NOMO-1 treated with dmso at 0.1 percent for 144 hours (cell line): ENCODE data around the gene GTF2A1L.
"Not testable (repeated sequence)": the region's sequence is repeated elsewhere in the genome, so short reads cannot be mapped to it uniquely, and the experiment has no call there.

Source experiments
- DNase-seq: peaks from one replicate; lab custom pipeline; 2025; ENCODE audit not compliant: unreplicated experiment; lab: John Stamatoyannopoulos, UW

GTF2A1L gene

DNA sequence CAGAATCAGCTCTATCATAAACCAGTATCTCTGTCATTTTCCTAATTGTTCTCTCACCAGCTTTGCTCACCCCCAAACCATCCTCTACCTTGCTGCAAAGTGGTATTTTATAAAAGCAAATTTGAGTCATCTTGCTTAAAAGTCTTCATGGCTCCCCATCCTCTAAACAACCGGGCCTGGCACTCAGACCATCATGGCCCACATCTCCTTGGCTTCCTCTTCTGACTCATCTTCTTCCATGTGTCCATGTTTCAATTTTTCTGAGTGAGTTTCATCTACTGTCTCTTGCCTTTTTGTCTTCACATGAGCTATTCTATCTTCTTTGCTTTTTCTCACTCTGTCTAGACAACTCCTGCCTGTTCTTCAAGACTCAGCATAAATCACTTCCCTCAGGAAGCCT lies 79.2 kb downstream of the GTF2A1L start:
- DNase-seq = no peak

- no peak for DNase-seq
These were observed 81.8 kb downstream of the GTF2A1L start for GRCh38 chr2:48699348-48699930.

- DNase-seq = not testable (repeated sequence)
These were observed 86.0 kb downstream of the GTF2A1L start for GRCh38 chr2:48703621-48704020.

GRCh38 chr2:48707466-48707865 lies 89.8 kb downstream of the GTF2A1L start:
- no peak for DNase-seq

- DNase-seq = no peak
These were observed 91.7 kb downstream of the GTF2A1L start for GRCh38 chr2:48709096-48710034.

DNA sequence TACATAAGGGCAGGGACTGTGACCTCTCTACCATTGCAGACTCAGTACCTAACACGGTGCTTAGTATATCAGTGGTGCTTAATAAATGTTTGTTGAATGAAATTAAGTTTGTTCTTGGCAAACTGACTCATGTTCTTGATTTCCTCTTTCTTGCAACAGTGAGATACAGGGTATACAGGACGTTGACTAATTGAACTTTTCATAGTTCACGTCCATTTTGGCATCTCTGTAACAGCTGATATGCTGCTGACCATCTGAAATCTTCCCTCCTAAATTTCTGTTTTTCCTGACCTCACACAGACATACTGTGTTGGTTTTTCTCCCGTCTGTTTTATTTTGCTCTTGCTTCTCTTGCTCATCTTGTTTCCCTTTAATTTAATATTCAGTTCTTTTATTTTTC lies 93.7 kb downstream of the GTF2A1L start:
- no peak for DNase-seq

DNA sequence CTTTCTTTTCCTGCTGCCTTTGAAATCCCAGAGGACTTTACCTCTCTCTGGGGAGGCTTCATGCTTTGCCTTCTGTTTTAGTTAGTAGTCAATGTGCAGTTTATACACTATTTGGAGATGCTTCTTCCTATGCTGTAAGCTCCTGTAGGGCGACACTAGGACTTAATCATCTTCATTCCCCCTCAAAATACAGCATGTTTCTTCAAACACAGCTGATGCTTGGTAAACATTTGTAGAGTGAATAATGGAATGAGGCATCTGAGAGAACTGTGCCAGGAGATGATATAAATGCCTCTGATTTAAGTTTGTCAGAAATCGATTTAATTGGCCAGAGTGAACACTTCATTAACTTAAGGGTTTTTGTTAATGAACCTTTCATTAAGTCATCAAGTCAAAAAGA lies 94.5 kb downstream of the GTF2A1L start:
- DNase-seq = no peak

DNA sequence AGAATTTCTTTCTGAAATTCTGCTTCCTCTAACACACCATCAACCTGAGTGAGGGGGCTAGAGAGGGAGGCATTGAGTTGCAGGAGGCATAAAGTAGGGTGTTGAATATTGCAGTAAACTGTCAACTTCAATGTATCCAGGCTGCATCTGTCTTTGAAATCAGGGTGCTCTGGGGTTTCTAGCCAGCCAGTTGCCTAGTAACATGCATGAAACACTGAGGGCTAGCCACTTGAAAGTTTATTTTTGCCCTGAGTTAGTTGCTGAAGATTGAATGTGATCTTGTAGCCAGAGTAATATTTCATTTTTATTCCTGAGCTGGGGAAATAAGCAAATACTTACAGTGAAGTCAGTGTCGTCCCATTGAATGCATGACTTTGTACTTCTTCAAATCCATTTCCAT lies 96.0 kb downstream of the GTF2A1L start:
- no peak for DNase-seq

GRCh38 chr2:48714245-48714644 lies 96.6 kb downstream of the GTF2A1L start:
- DNase-seq = no peak

DNA sequence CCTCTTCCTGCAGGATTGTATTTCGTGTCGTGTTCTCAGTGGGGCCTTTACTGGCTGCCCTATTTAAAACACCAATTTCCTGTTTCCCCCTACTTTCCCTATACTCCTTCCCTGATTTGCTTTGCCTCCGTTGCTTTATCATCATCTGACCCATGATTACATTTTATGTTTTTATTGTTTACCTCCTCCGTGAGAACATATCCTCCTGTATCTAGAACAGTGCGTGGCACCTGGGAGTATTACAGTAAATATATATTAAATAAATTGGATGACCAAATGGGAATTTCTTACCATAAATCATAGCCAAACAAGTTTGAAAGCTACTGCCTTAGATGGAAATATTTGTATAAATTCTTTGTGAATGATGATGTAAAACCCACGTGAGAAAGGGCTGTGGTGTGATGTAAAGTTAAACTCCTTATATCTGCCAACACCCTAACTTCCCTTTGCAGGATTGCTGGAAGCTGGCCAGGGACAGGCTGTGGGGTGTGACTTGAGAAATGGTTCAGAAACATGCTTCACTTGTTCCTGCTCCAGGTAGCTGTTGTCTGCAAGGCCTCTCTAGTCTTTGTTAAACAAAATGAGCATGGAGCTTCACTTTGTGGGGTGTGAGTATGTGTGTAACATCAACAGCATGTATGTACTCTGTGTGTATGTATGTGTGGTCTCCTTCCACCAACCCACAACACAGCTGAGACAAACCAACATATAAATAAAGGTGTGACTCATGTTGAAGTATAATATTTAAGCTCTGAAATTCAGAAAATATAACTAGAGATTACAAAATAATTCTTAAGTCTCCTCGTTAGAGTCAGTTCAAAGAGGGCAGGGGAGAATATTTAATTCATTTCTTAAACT lies 97.6 kb downstream of the GTF2A1L start:
- no peak for DNase-seq

DNA sequence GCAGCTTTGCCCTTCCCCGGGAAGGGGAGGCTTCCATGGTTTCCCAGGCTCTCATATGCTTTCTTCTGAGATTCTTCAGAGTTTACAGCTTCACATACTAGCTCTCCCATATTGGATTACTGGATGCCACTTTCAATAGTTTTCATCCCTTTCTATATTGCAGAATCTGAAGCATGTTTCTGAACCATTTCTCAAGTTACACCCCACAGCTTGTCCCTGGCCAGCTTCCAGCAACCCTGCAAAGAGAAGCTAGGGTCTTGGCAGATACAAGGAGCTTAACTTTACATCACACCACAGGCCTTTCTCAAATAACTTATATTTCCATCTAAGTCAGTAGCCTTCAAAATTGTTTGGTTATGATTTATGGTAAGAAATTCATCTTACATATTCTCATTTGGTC lies 98.3 kb downstream of the GTF2A1L start:
- DNase-seq = no peak

DNA sequence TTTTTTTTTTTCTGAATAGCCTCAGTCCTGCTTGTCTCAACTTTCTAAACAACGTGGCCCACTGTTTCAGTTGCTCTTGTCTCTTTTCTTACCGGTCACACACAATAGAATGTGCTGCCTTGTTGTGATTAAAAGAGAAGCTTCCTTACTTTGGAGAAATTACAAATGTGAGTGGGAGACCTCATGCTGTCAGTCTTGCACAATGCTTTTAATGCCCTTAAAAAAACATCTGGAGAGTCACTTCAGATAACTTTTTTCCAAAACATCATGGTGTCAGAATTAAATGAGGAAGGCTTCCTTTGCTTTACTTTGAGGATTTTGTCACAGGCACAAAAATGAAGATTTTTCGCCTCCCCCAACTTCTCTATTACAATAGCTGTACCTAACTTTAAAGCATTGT lies 100.2 kb downstream of the GTF2A1L start:
- DNase-seq = no peak

GRCh38 chr2:48719480-48720177 lies 102.0 kb downstream of the GTF2A1L start:
- DNase-seq = no peak

DNA sequence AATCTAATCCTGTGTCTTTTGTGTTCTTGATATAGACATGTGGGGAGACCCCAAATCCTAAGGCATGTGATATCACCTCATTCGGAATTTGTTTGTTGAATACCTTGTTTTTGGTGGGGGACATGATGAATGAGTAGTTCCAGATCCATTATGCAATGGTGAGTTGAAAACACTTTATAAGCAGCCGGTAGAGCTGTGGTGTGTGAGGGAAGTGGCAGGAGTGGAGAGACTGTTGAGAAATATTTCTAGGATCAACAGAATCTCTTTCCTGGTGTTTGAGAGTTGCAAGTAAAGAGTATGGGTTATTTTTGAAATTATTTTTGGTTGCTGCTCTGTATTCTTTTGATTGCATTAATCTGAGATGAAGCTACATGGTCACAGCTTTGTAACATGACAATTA lies 103.5 kb downstream of the GTF2A1L start:
- no peak for DNase-seq

DNA sequence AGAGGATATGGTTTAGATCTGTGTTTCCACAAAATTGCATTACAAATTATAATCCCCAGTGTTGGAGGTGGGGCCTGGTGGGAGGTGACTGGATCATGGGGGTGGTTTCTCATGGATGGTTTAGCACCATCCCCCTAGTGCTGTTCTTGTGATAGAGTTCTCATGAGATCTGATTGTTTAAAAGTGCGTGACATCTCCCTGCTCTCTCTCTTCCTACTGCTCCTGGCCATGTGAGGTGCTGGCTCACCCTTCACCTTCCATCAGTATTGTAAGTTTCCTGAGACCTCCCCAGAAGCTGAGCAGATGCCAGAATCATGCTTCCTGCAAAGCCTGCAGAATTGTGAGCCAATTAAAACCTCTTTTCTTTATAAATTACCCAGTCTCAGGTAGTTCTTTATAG lies 104.7 kb downstream of the GTF2A1L start:
- no peak for DNase-seq

GRCh38 chr2:48723129-48723528 lies 105.5 kb downstream of the GTF2A1L start:
- DNase-seq = no peak

DNA sequence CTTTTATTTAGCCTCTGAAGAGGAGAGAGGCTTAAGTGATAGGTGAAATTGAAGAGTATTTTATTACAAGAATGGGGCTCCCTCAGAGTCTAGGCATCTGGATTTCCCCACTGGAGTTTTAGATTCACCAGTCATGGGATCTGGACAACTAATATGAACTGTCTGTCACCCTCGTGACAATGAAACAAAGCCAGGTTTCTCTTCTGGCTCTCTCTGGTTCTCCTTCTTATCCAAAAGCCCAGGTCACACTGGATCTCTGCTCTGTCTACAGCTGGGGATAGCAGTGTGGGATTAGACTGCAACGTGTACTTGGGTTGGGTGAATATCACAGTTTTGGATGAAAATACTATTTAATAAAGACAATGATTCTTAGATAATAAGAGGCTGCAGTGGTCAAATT lies 106.6 kb downstream of the GTF2A1L start:
- DNase-seq = no peak

- no peak for DNase-seq
These were observed 108.2 kb downstream of the GTF2A1L start for GRCh38 chr2:48725696-48726494.

DNA sequence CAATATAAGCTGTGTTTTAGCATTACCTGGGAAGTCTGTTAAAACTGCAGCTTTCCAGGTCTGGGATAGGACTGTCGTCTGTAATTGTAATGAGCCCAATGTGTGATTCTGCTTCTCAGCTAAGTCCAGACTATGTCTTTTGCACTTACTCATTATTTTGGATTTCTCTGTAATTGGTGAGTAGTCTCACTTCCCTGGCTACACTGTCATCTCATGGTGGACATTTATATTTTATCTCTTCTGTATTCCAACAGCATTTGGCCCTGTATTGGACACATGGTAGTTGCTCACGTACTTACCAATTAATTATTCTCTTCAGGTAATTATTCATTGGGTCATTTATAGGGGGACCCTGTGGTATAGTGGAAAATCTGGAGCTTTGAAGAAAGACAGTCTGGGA lies 109.9 kb downstream of the GTF2A1L start:
- DNase-seq = no peak

GRCh38 chr2:48728295-48728694 lies 110.6 kb downstream of the GTF2A1L start:
- DNase-seq = no peak
